Renal cortical epithelial cell (primary cell): ENCODE measurements around the gene KRTAP10-1. TPM values are rescaled to one million over a fixed set of nuclear protein-coding genes. Genes with fewer than 3 reads are reported as not detected.

ENCODE experiments used
- total RNA-seq: library from RNA; depleted of rRNA; stranded (reverse); fragments of >200 nt; gene quantifications from 2 replicates; pipeline ENCODE4 v1.2.3, GENCODE V29; 2014

Gene KRTAP10-1
- total RNA-seq, 1 donor from 2014 or later: not detected

Other genes with a start within 250 kb of the KRTAP10-1 start
- 173 and 250 TPM in 2 replicates for gene PFKL, start 240.1 kb downstream of the KRTAP10-1 start, total RNA-seq
- 7.6 and 13.0 TPM in 2 replicates for gene CFAP410, start 200.8 kb downstream of the KRTAP10-1 start, total RNA-seq
- gene TRPM2, start 186.6 kb downstream of the KRTAP10-1 start, total RNA-seq: 0.52 and 1.4 TPM in 2 replicates
- gene LRRC3, start 84.7 kb downstream of the KRTAP10-1 start, total RNA-seq: 0.52 and 3.1 TPM in 2 replicates
- gene KRTAP10-2, start 11.3 kb upstream of the KRTAP10-1 start, total RNA-seq: not detected in 2 replicates
- gene KRTAP10-3, start 18.6 kb upstream of the KRTAP10-1 start, total RNA-seq: not detected in 2 replicates
- gene KRTAP10-4, start 33.5 kb upstream of the KRTAP10-1 start, total RNA-seq: not detected in 2 replicates
- gene KRTAP10-5, start 40.4 kb upstream of the KRTAP10-1 start, total RNA-seq: not detected in 2 replicates
- not detected in 2 replicates for gene KRTAP10-6, start 52.3 kb upstream of the KRTAP10-1 start, total RNA-seq
- gene KRTAP10-7, start 60.4 kb upstream of the KRTAP10-1 start, total RNA-seq: not detected in 2 replicates
- gene KRTAP10-8, start 71.9 kb upstream of the KRTAP10-1 start, total RNA-seq: not detected in 2 replicates
- not detected in 2 replicates for gene KRTAP10-9, start 86.9 kb upstream of the KRTAP10-1 start, total RNA-seq
- not detected in 2 replicates for gene KRTAP10-10, start 97.2 kb upstream of the KRTAP10-1 start, total RNA-seq
- gene KRTAP10-11, start 106.2 kb upstream of the KRTAP10-1 start, total RNA-seq: not detected in 2 replicates
- not detected in 2 replicates for gene KRTAP12-4, start 114.5 kb upstream of the KRTAP10-1 start, total RNA-seq
- gene KRTAP12-3, start 117.7 kb upstream of the KRTAP10-1 start, total RNA-seq: not detected in 2 replicates
- gene KRTAP12-2, start 126.7 kb upstream of the KRTAP10-1 start, total RNA-seq: not detected in 2 replicates
- gene KRTAP12-1, start 142.0 kb upstream of the KRTAP10-1 start, total RNA-seq: not detected in 2 replicates
- gene KRTAP10-12, start 157.0 kb upstream of the KRTAP10-1 start, total RNA-seq: not detected in 2 replicates
- gene TSPEAR, start 171.4 kb upstream of the KRTAP10-1 start, total RNA-seq: not detected in 2 replicates